ENCODE data around the gene AFP.
"Not testable (repeated sequence)": the region's sequence is repeated elsewhere in the genome, so short reads cannot be mapped to it uniquely, and the experiment has no call there.

The AFP gene

DNA sequence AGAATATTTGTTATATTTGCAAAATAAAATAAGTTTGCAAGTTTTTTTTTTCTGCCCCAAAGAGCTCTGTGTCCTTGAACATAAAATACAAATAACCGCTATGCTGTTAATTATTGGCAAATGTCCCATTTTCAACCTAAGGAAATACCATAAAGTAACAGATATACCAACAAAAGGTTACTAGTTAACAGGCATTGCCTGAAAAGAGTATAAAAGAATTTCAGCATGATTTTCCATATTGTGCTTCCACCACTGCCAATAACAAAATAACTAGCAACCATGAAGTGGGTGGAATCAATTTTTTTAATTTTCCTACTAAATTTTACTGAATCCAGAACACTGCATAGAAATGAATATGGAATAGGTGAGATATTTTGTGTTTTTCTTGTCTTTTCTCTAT is at the start of gene AFP:
AFP (plus strand) TSS at position 238 of the 400 bp plus-strand sequence; CDS start at position 280, 42 bp downstream.
- no peak for DNase-seq (ENCODE audit: low spot score)

DNA sequence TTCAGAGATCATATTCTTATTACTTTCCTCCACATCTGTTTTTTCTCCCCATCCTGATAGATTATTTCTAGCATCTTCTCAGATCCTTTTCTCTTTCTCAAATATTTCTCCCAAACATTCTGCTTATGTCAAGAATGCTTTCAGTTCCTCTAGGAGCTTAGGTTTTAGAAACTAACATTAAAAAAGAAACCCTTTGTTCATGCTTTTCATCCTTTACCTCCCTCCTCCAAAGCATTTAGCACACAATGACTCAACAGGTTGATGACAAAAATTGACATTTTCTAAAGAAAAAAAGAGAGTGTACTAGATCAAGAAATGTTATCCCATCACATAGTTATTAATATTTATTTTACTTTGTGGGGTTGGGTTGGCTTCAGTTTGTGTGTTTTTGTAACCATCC is 48.5 kb upstream of the AFP start:
- DNase-seq (ENCODE audit: low spot score): no peak

DNA sequence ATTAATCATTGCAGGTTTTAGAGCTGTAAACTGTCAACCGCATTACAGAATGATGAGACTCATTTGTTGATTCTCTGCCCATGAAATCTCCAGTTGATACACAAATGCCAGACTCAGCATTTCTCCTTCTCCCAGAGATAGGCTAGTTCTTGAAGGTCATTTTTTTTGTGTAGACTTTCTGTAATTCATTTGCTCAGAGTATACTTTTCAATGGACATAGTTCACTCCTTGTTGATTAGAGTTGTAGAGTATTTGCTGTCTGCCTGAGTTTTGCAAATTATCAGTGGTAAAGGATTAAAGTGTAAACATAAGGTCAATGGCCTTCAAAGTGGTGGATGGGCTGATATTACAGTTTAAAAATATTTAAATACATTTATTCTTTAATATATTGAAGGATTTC is 47.1 kb upstream of the AFP start:
- DNase-seq (ENCODE audit: low spot score): no peak

GRCh38 chr4:73389663-73390062 is 46.4 kb upstream of the AFP start:
- DNase-seq (ENCODE audit: low spot score): not testable (repeated sequence)

DNA sequence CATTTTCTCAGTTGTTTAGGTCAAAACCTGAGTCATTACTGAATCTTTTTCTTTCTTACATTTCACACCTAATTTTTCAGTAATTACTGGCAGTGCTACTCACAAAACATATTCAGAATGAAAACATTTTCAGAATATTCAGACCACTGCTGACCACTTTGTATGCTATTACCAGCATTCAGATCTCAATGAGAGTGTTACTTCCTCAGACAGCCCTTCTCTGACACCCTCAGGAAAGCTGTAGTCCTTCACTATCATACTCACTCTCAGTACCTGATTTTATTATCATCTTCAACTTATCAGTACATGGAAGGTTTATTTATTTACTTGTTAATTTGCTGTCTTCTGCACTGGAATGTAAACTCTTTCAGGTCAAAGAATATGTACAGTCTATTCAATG is 44.2 kb upstream of the AFP start:
- no peak for DNase-seq (ENCODE audit: low spot score)

GRCh38 chr4:73392936-73393335 is 43.1 kb upstream of the AFP start:
- DNase-seq (ENCODE audit: low spot score): no peak

- DNase-seq (ENCODE audit: low spot score): no peak
Observed at GRCh38 chr4:73396304-73396703, 39.7 kb upstream of the AFP start.

- no peak for DNase-seq (ENCODE audit: low spot score)
Observed at GRCh38 chr4:73396993-73397972, 38.7 kb upstream of the AFP start.

GRCh38 chr4:73401412-73401811 is 34.6 kb upstream of the AFP start:
- DNase-seq (ENCODE audit: low spot score): no peak

DNA sequence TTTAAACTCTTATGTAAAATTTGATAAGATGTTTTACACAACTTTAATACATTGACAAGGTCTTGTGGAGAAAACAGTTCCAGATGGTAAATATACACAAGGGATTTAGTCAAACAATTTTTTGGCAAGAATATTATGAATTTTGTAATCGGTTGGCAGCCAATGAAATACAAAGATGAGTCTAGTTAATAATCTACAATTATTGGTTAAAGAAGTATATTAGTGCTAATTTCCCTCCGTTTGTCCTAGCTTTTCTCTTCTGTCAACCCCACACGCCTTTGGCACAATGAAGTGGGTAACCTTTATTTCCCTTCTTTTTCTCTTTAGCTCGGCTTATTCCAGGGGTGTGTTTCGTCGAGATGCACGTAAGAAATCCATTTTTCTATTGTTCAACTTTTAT is 32.0 kb upstream of the AFP start, which contains the start of gene ALB:
ALB (plus strand) TSS at position 246 of the 400 bp plus-strand sequence; CDS start at position 287, 41 bp downstream.
- DNase-seq (ENCODE audit: low spot score): no peak

DNA sequence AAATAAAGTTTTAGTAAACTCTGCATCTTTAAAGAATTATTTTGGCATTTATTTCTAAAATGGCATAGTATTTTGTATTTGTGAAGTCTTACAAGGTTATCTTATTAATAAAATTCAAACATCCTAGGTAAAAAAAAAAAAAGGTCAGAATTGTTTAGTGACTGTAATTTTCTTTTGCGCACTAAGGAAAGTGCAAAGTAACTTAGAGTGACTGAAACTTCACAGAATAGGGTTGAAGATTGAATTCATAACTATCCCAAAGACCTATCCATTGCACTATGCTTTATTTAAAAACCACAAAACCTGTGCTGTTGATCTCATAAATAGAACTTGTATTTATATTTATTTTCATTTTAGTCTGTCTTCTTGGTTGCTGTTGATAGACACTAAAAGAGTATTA is 31.6 kb upstream of the AFP start:
- DNase-seq (ENCODE audit: low spot score): no peak

GRCh38 chr4:73405138-73405537 is 30.9 kb upstream of the AFP start:
- DNase-seq (ENCODE audit: low spot score): no peak

DNA sequence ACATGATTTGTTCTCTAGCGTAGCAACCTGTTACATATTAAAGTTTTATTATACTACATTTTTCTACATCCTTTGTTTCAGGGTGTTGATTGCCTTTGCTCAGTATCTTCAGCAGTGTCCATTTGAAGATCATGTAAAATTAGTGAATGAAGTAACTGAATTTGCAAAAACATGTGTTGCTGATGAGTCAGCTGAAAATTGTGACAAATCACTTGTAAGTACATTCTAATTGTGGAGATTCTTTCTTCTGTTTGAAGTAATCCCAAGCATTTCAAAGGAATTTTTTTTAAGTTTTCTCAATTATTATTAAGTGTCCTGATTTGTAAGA is 29.5 kb upstream of the AFP start:
- DNase-seq (ENCODE audit: low spot score): no peak

- DNase-seq (ENCODE audit: low spot score): no peak
Observed at GRCh38 chr4:73407227-73407673, 28.8 kb upstream of the AFP start.

- DNase-seq (ENCODE audit: low spot score): no peak
Observed at GRCh38 chr4:73408181-73408867, 27.7 kb upstream of the AFP start.

DNA sequence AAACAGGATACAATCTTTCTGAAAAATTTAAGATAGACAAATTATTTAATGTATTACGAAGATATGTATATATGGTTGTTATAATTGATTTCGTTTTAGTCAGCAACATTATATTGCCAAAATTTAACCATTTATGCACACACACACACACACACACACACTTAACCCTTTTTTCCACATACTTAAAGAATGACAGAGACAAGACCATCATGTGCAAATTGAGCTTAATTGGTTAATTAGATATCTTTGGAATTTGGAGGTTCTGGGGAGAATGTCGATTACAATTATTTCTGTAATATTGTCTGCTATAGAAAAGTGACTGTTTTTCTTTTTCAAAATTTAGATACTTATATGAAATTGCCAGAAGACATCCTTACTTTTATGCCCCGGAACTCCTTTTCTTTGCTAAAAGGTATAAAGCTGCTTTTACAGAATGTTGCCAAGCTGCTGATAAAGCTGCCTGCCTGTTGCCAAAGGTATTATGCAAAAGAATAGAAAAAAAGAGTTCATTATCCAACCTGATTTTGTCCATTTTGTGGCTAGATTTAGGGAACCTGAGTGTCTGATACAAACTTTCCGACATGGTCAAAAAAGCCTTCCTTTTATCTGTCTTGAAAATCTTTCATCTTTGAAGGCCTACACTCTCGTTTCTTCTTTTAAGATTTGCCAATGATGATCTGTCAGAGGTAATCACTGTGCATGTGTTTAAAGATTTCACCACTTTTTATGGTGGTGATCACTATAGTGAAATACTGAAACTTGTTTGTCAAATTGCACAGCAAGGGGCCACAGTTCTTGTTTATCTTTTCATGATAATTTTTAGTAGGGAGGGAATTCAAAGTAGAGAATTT is 26.8 kb upstream of the AFP start:
- DNase-seq (ENCODE audit: low spot score): no peak

DNA sequence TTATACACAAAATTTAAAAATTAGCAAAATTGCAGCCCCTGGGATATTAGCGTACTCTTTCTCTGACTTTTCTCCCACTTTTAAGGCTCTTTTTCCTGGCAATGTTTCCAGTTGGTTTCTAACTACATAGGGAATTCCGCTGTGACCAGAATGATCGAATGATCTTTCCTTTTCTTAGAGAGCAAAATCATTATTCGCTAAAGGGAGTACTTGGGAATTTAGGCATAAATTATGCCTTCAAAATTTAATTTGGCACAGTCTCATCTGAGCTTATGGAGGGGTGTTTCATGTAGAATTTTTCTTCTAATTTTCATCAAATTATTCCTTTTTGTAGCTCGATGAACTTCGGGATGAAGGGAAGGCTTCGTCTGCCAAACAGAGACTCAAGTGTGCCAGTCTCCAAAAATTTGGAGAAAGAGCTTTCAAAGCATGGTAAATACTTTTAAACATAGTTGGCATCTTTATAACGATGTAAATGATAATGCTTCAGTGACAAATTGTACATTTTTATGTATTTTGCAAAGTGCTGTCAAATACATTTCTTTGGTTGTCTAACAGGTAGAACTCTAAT is 26.0 kb upstream of the AFP start:
- no peak for DNase-seq (ENCODE audit: low spot score)

GRCh38 chr4:73410916-73411730 is 24.9 kb upstream of the AFP start:
- no peak for DNase-seq (ENCODE audit: low spot score)

- DNase-seq (ENCODE audit: low spot score): no peak
Observed at GRCh38 chr4:73411731-73412414, 24.1 kb upstream of the AFP start.

GRCh38 chr4:73413294-73413755 is 22.7 kb upstream of the AFP start:
- no peak for DNase-seq (ENCODE audit: low spot score)
